ENCODE data around the gene LETM1. TPM values are rescaled to one million over a fixed set of nuclear protein-coding genes. Genes with fewer than 3 reads are reported as not detected.
A peak's percentile ranks its signal among the peaks of the same experiment; 100 is the strongest.

Gene LETM1
- total and polyA plus RNA-seq, 2 of the 13 experiments (the other 11 are each of a cell fraction or from before 2014, with no cell fraction given) = 9.7 to 41.6 TPM

- TF ChIP-seq IRF9 (CRISPR knock-in tag; IDR thresholded peaks at IDR 0.05; ENCODE audit: borderline replicate concordance) = no peak
- TF ChIP-seq FOXO1 (CRISPR knock-in tag; IDR thresholded peaks at IDR 0.05) = no peak
- no peak for TF ChIP-seq HOXA7 (CRISPR knock-in tag; IDR thresholded peaks at IDR 0.05)
- no peak for TF ChIP-seq ZNF44 (CRISPR knock-in tag; IDR thresholded peaks at IDR 0.05)
- peak; percentile 97 for TF ChIP-seq AGO2 (optimal IDR thresholded peaks at IDR 0.05; ENCODE audit: low read depth, low read length)
- TF ChIP-seq HIVEP1 (CRISPR knock-in tag; IDR thresholded peaks at IDR 0.05) = no peak
- TF ChIP-seq ETV6 (CRISPR knock-in tag; conservative IDR thresholded peaks at IDR 0.05) = no peak
- TF ChIP-seq ATF6 (CRISPR knock-in tag; conservative IDR thresholded peaks at IDR 0.05) = no peak
- peak; percentile 71 for TF ChIP-seq RBM22 (optimal IDR thresholded peaks at IDR 0.05; ENCODE audit: low read length)
- no peak for TF ChIP-seq NAIF1 (CRISPR knock-in tag; IDR thresholded peaks at IDR 0.05; ENCODE audit: borderline replicate concordance)
- TF ChIP-seq PHF8 (CRISPR knock-in tag; IDR thresholded peaks at IDR 0.05) = 0 out of 2 replicates have a peak, but pooled peaks have one; percentile 15
- no peak for TF ChIP-seq ZNF205 (CRISPR knock-in tag; IDR thresholded peaks at IDR 0.05)
- TF ChIP-seq PATZ1 (CRISPR knock-in tag; IDR thresholded peaks at IDR 0.05) = peak; percentile 15; the same call in 1 of the 2 replicates
- no peak for TF ChIP-seq ZHX1 (CRISPR knock-in tag; IDR thresholded peaks at IDR 0.05; ENCODE audit: low read depth)
- TF ChIP-seq BRCA1 (CRISPR knock-in tag; IDR thresholded peaks at IDR 0.05) = no peak
- TF ChIP-seq ZNF775 (CRISPR knock-in tag; IDR thresholded peaks at IDR 0.05; ENCODE audit: borderline replicate concordance) = no peak
- no peak for TF ChIP-seq SSRP1 (CRISPR knock-in tag; IDR thresholded peaks at IDR 0.05)
- TF ChIP-seq ZNF263 (CRISPR knock-in tag; IDR thresholded peaks at IDR 0.05) = 0 out of 2 replicates have a peak, but pooled peaks have one; percentile 7
Observed at GRCh38 chr4:1793940-1794808, 61.8 kb downstream of the LETM1 start (continued).
